CD8-positive, alpha-beta memory T cell (primary cell): ENCODE measurements around the gene RIPK3. TPM values are rescaled to one million over a fixed set of nuclear protein-coding genes. Genes with fewer than 3 reads are reported as not detected.
A peak's percentile ranks its signal among the peaks of the same experiment; 100 is the strongest.

Source experiments
- CTCF ChIA-PET: fragments of 350-600 bp; sonication (Branson Sonifier 250); formaldehyde crosslinking; loops from one replicate; lab custom pipeline; 2021; ENCODE audit warnings: antibody characterized with exemption; lab: Charles Lee
- POLR2A ChIA-PET: fragments of 350-600 bp; sonication (Branson Sonifier 250); formaldehyde crosslinking; loops from one replicate; lab custom pipeline; 2021; ENCODE audit warnings: antibody characterized with exemption; lab: Charles Lee
- DNase-seq, 5 donors: peaks; one replicate each; pipeline versions ENCODE4 v3.0.0 to v3.0.0-alpha.2; 2020 to 2022; ENCODE audit warnings: mixed read lengths in 1 of 5
- H3K27ac ChIP-seq: one replicate; pipeline ENCODE4 v1.7.0; 2013; ENCODE audit warnings: low read depth, mild to moderate bottlenecking, low read length, moderate library complexity
- H3K27me3 ChIP-seq: 2 replicates; pipeline ENCODE4 v1.7.0; 2013; ENCODE audit warnings: low read length, mild to moderate bottlenecking; ENCODE audit not compliant: insufficient read depth, poor library complexity, severe bottlenecking
- H3K36me3 ChIP-seq: 2 replicates; pipeline ENCODE4 v1.7.0; 2013; ENCODE audit warnings: mild to moderate bottlenecking, low read length, moderate library complexity; ENCODE audit not compliant: insufficient read depth
- H3K4me1 ChIP-seq: 2 replicates; pipeline ENCODE4 v1.7.0; 2013; ENCODE audit warnings: mild to moderate bottlenecking, low read length, moderate library complexity; ENCODE audit not compliant: insufficient read depth
- H3K4me3 ChIP-seq: 2 replicates; pipeline ENCODE4 v1.7.0; 2013; ENCODE audit warnings: mild to moderate bottlenecking, low read length
- H3K9me3 ChIP-seq: 2 replicates; pipeline ENCODE4 v1.7.0; 2013; ENCODE audit warnings: mild to moderate bottlenecking, low read length
- H3K27ac Mint-ChIP-seq, 8 donors: one replicate each; pipeline ENCODE4 v1.8.0; 2020 to 2021; ENCODE audit warnings: mixed read lengths in 8 of 8, mild to moderate bottlenecking in 6 of 8, inconsistent platforms in 3 of 8, moderate library complexity in 3 of 8
- H3K27me3 Mint-ChIP-seq, 2 donors: one replicate each; pipeline ENCODE4 v1.8.0; 2020 to 2021; ENCODE audit warnings: mixed read lengths in 2 of 2, mild to moderate bottlenecking in 1 of 2, moderate library complexity in 1 of 2
- H3K36me3 Mint-ChIP-seq, 3 donors: one replicate each; pipeline ENCODE4 v1.8.0; 2020 to 2021; ENCODE audit warnings: mixed read lengths in 3 of 3, inconsistent platforms in 1 of 3, mild to moderate bottlenecking in 1 of 3
- H3K4me1 Mint-ChIP-seq, 3 donors: one replicate each; pipeline ENCODE4 v1.8.0; 2020 to 2021; ENCODE audit warnings: mixed read lengths in 3 of 3, inconsistent platforms in 1 of 3, mild to moderate bottlenecking in 1 of 3
- H3K4me3 Mint-ChIP-seq, 7 donors: one replicate each; pipeline ENCODE4 v1.8.0; 2020 to 2021; ENCODE audit warnings: mixed read lengths in 7 of 7, mild to moderate bottlenecking in 6 of 7, moderate library complexity in 4 of 7, inconsistent platforms in 2 of 7
- H3K9me3 Mint-ChIP-seq, 5 donors: one replicate each; pipeline ENCODE4 v1.8.0; 2020 to 2022; ENCODE audit warnings: mixed read lengths in 5 of 5, mild to moderate bottlenecking in 3 of 5, moderate library complexity in 2 of 5, inconsistent platforms in 1 of 5
- polyA plus RNA-seq: library from polyadenylated mRNA; unstranded; fragments of 300-500 nt; fragmentation: Illumina TruSeq; gene quantifications from one replicate; pipeline ENCODE4 v1.2.3, GENCODE V29; 2021
- total RNA-seq, 2 experiments: library from RNA; stranded (reverse); gene quantifications; one replicate each; pipeline ENCODE4 v1.2.3, GENCODE V29; 2021

The RIPK3 gene
- total and polyA plus RNA-seq, 3 experiments from 2014 or later, result 11.6 to 15.4 (median 12.5) TPM

DNA sequence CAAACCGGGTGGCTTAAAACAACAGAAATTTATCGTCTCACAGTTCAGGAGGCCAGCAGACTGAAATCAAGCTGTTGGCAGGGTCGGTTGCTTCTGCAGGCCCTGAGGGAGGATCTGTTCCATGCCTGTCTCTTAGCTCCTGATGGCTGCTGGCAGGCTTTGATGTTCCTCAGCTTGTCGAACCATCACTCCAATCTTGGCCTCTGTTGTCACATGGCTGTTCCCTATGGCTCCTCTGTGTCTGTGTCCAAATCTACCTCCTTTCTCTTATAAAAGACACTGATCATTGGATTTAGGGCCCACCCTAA lies 42.2 kb upstream of the RIPK3 start:
- no peak overlapping the region for H3K27ac Mint-ChIP-seq
- no peaks in the 10 kb centered on the region for H3K36me3 Mint-ChIP-seq
- ChIA-PET POLR2A (no interaction called here), CTCF (interaction anchor here (1.3 kb wide), 1 partner anchor 13 kb away, joined by 3 read pairs; no protein-coding TSS in a partner anchor)
- H3K4me1 Mint-ChIP-seq, result no peaks in the 10 kb centered on the region
- H3K27ac ChIP-seq, result no peak overlapping the region
- peaks cover 9 to 15% of the 10 kb centered on the region in 2 donors for H3K27me3 Mint-ChIP-seq
- peaks cover 3% of the 10 kb centered on the region for H3K27me3 ChIP-seq
- H3K4me3 Mint-ChIP-seq, result no peak overlapping the region
- no peak for DNase-seq
- H3K9me3 ChIP-seq, result no peaks in the 10 kb centered on the region
- no peaks in the 10 kb centered on the region for H3K9me3 Mint-ChIP-seq
- H3K4me1 ChIP-seq, result no peaks in the 10 kb centered on the region
- H3K4me3 ChIP-seq, result no peak overlapping the region
- no peaks in the 10 kb centered on the region for H3K36me3 ChIP-seq

GRCh38 chr14:24381363-24382063 lies 41.7 kb upstream of the RIPK3 start:
- Mint-ChIP-seq H3K27ac (no peak overlapping the region), H3K36me3 (no peaks in the 10 kb centered on the region), H3K4me1 (no peaks in the 10 kb centered on the region), H3K9me3 (no peaks in the 10 kb centered on the region), H3K4me3 (no peak overlapping the region), H3K27me3 (peaks cover 6 to 11% of the 10 kb centered on the region in 2 donors)
- Histone ChIP-seq H3K27ac (no peak overlapping the region), H3K4me1 (no peaks in the 10 kb centered on the region), H3K4me3 (no peak overlapping the region), H3K36me3 (no peaks in the 10 kb centered on the region), H3K27me3 (peaks cover under 1% of the 10 kb centered on the region), H3K9me3 (no peaks in the 10 kb centered on the region)
- ChIA-PET POLR2A (no interaction called here), CTCF (interaction anchor here (1.3 kb wide), 1 partner anchor 14 kb away, joined by 3 read pairs; no protein-coding TSS in a partner anchor)
- no peak for DNase-seq

DNA sequence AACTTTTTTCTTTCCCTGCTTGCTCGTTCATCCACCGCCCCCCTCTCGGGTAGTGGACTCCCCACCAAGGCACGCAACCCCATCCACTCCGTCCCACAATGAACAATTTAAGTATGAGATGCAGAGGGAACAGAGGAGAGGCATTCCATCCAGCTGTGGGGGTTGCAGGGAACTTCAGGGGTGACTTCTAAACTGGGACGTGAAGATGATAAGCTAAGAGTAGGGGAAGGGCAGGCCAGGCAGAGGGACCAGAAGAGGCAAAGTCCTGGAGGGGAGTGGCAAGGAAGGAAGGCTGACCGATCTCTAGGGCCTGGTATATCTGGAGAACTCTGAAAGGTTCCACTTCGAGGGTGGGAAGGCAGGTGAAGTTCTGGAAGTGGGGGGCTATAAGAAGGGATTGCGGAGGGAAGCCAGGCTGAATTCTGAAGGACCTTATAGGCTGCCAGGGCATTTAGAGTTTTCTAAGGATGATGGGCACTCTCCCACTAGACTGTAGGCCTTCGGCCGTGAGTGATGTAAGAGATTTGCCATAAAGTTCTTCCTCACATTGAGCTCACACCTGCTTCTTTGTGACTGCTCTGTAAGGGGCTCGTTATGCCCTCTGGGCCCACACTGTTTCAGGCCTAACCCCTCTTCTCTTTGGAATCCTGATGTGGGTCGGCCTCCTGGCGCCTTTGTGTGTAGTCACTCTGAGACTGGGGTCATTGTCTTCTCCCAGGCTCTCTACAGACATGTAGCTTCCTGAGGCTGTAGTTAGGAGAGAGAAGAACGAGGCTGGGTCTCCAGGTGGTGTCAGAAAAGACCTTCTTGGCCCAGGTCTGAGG lies 40.3 kb upstream of the RIPK3 start:
- no peaks in the 10 kb centered on the region for H3K36me3 Mint-ChIP-seq
- ChIA-PET CTCF (interaction anchor here (1.6 kb wide), 1 partner anchor 9 kb away, joined by 4 read pairs; no protein-coding TSS in a partner anchor), POLR2A (no interaction called here)
- H3K4me1 Mint-ChIP-seq, result no peaks in the 10 kb centered on the region
- Histone ChIP-seq H3K27ac (no peak overlapping the region), H3K27me3 (no peaks in the 10 kb centered on the region), H3K9me3 (no peaks in the 10 kb centered on the region), H3K4me3 (no peak overlapping the region), H3K4me1 (no peaks in the 10 kb centered on the region), H3K36me3 (no peaks in the 10 kb centered on the region)
- peaks cover 6 to 14% of the 10 kb centered on the region in 2 donors for H3K27me3 Mint-ChIP-seq
- DNase-seq, result no peak
- no peak overlapping the region for H3K4me3 Mint-ChIP-seq
- peak overlapping the region in 1 of 8 donors; percentile 54 for H3K27ac Mint-ChIP-seq
- no peaks in the 10 kb centered on the region for H3K9me3 Mint-ChIP-seq

GRCh38 chr14:24378981-24379906 lies 39.5 kb upstream of the RIPK3 start:
- CTCF ChIA-PET, result interaction anchor here (1.6 kb wide), 1 partner anchor 10 kb away, joined by 4 read pairs; no protein-coding TSS in a partner anchor
- no peaks in the 10 kb centered on the region for H3K36me3 Mint-ChIP-seq
- no peak overlapping the region for H3K4me3 Mint-ChIP-seq
- H3K4me1 Mint-ChIP-seq, result no peaks in the 10 kb centered on the region
- Histone ChIP-seq H3K27ac (no peak overlapping the region), H3K36me3 (no peaks in the 10 kb centered on the region), H3K4me3 (no peak overlapping the region), H3K27me3 (no peaks in the 10 kb centered on the region), H3K4me1 (no peaks in the 10 kb centered on the region), H3K9me3 (no peaks in the 10 kb centered on the region)
- H3K9me3 Mint-ChIP-seq, result no peaks in the 10 kb centered on the region
- peak overlapping the region in 2 of 8 donors; percentile 22 to 47 for H3K27ac Mint-ChIP-seq
- no peak for DNase-seq
- POLR2A ChIA-PET, result no interaction called here
- H3K27me3 Mint-ChIP-seq, result peaks cover 4 to 13% of the 10 kb centered on the region in 2 donors

DNA sequence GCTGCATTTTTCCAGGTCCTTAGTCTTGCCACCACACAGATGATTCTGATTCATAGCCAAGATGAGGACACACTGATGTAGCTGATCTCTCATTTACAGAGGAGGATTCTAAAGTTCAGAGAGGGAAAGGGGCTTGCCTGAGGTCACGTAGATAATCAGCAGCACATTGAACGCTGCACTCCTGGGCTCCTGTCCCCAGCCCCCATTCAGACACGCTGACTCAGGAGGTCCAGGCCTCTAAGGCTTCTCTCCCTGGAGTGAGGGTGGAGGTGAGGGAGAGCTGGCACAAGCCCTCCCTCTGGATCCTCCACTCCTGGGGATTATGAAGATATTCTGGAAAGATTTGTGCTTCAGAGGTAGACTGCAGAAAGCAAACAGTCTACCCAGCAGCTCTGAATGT lies 38.5 kb upstream of the RIPK3 start:
- ChIA-PET CTCF (no interaction called here), POLR2A (no interaction called here)
- no peaks in the 10 kb centered on the region for H3K4me1 Mint-ChIP-seq

DNA sequence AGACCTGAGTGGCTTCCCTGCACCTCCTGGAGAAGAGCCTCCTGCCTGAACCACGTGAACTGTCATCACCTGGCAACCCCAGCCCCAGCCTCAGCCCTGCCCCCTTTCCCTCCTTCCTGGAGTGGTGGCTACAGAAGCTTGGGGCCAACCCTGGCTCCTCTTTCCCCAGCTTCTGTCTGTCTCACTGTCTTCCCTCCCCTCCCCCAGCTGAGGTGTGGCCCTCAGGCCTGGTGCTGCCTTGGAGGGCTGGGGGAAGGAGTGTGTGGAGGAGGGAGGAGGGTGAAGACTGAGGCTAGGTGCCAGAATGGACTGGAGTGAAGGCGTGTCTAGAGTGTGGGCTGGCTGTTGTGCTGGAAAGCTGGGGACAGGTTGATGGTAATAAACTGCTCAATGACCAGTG lies 37.9 kb upstream of the RIPK3 start:
- Histone ChIP-seq H3K4me1 (no peaks in the 10 kb centered on the region), H3K9me3 (no peaks in the 10 kb centered on the region), H3K27ac (no peak overlapping the region), H3K27me3 (no peaks in the 10 kb centered on the region), H3K36me3 (no peaks in the 10 kb centered on the region), H3K4me3 (no peak overlapping the region)
- Mint-ChIP-seq H3K27me3 (peaks cover 5 to 20% of the 10 kb centered on the region in 2 donors), H3K9me3 (no peaks in the 10 kb centered on the region), H3K27ac (no peak overlapping the region), H3K36me3 (no peaks in the 10 kb centered on the region), H3K4me3 (no peak overlapping the region), H3K4me1 (no peaks in the 10 kb centered on the region)
- DNase-seq, result no peak
- ChIA-PET POLR2A (no interaction called here), CTCF (no interaction called here)

More for the DNA sequence above, 38.5 kb upstream of the RIPK3 start:
- Mint-ChIP-seq H3K9me3 (no peaks in the 10 kb centered on the region), H3K27ac (no peak overlapping the region), H3K4me3 (no peak overlapping the region), H3K36me3 (no peaks in the 10 kb centered on the region), H3K27me3 (peaks cover 5 to 17% of the 10 kb centered on the region in 2 donors)
- no peaks in the 10 kb centered on the region for H3K9me3 ChIP-seq
- no peak overlapping the region for H3K4me3 ChIP-seq
- no peaks in the 10 kb centered on the region for H3K36me3 ChIP-seq
- no peak overlapping the region for H3K27ac ChIP-seq
- H3K27me3 ChIP-seq, result no peaks in the 10 kb centered on the region
- no peak for DNase-seq
- H3K4me1 ChIP-seq, result no peaks in the 10 kb centered on the region

- no peak for DNase-seq
- Mint-ChIP-seq H3K27me3 (peaks cover 5 to 18% of the 10 kb centered on the region in 2 donors), H3K36me3 (no peaks in the 10 kb centered on the region), H3K9me3 (no peaks in the 10 kb centered on the region), H3K4me1 (no peaks in the 10 kb centered on the region), H3K4me3 (no peak overlapping the region), H3K27ac (no peak overlapping the region)
- no peaks in the 10 kb centered on the region for H3K36me3 ChIP-seq
- H3K9me3 ChIP-seq, result no peaks in the 10 kb centered on the region
- H3K4me1 ChIP-seq, result no peaks in the 10 kb centered on the region
- CTCF ChIA-PET, result no interaction called here
- POLR2A ChIA-PET, result no interaction called here
- no peak overlapping the region for H3K27ac ChIP-seq
- H3K27me3 ChIP-seq, result no peaks in the 10 kb centered on the region
- no peak overlapping the region for H3K4me3 ChIP-seq
These were observed 37.3 kb upstream of the RIPK3 start for GRCh38 chr14:24377126-24377525.
